ENCODE data around the gene STAMBP.

- TF ChIP-seq CTCF (conservative IDR thresholded peaks at IDR 0.05 in 1 of 2, IDR thresholded peaks at IDR 0.05 in 1 of 2; ENCODE audit: low read depth in 1 of 2, low read length in 2 of 2) (no peak), EZH2 (IDR thresholded peaks at IDR 0.05; ENCODE audit: low read length, missing control alignments) (no peak)
These were observed 26.8 kb downstream of the STAMBP start for GRCh38 chr2:73855526-73855925.
